ENCODE measurements around the gene CELF5. TPM values are rescaled to one million over a fixed set of nuclear protein-coding genes. Genes with fewer than 3 reads are reported as not detected.
"Not testable (repeated sequence)": the region's sequence is repeated elsewhere in the genome, so short reads cannot be mapped to it uniquely, and the experiment has no call there.

CELF5 gene
- polyA plus RNA-seq, 12 donors = 0.04 to 8.5 (median 0.35) TPM; not detected in 1

- no peak for DNase-seq
Observed at GRCh38 chr19:3272401-3272931, 48.0 kb downstream of the CELF5 start.

GRCh38 chr19:3272952-3273351 is 48.5 kb downstream of the CELF5 start:
- DNase-seq = no peak

GRCh38 chr19:3274245-3274941 is 49.9 kb downstream of the CELF5 start:
- DNase-seq = no peak

- no peak for DNase-seq
Observed at GRCh38 chr19:3274942-3275582, 50.6 kb downstream of the CELF5 start.

- DNase-seq = no peak
Observed at GRCh38 chr19:3275583-3276340, 51.3 kb downstream of the CELF5 start.

GRCh38 chr19:3276341-3276799 is 51.9 kb downstream of the CELF5 start:
- DNase-seq = no peak

GRCh38 chr19:3277649-3278048 is 53.2 kb downstream of the CELF5 start:
- no peak for DNase-seq

GRCh38 chr19:3278294-3278693 is 53.8 kb downstream of the CELF5 start:
- DNase-seq = no peak

GRCh38 chr19:3278749-3279148 is 54.3 kb downstream of the CELF5 start:
- DNase-seq = no peak

GRCh38 chr19:3279306-3279705 is 54.8 kb downstream of the CELF5 start:
- DNase-seq = no peak

- DNase-seq = no peak
Observed at GRCh38 chr19:3281026-3281425, 56.6 kb downstream of the CELF5 start.

GRCh38 chr19:3282155-3282554 is 57.7 kb downstream of the CELF5 start:
- no peak for DNase-seq

- no peak for DNase-seq
Observed at GRCh38 chr19:3282564-3282963, 58.1 kb downstream of the CELF5 start.

- no peak for DNase-seq
Observed at GRCh38 chr19:3283246-3283751, 58.8 kb downstream of the CELF5 start.

- DNase-seq = no peak
Observed at GRCh38 chr19:3283886-3284657, 59.6 kb downstream of the CELF5 start.

GRCh38 chr19:3284759-3285646 is 60.5 kb downstream of the CELF5 start:
- DNase-seq = no peak

GRCh38 chr19:3285647-3286176 is 61.3 kb downstream of the CELF5 start:
- no peak for DNase-seq

- DNase-seq = no peak
Observed at GRCh38 chr19:3287814-3288213, 63.4 kb downstream of the CELF5 start.

- not testable (repeated sequence) for DNase-seq
Observed at GRCh38 chr19:3288437-3288836, 64.0 kb downstream of the CELF5 start.

GRCh38 chr19:3289971-3290569 is 65.6 kb downstream of the CELF5 start:
- no peak for DNase-seq

Measured in muscle of arm (tissue), 12 donors.